Loucy (cell line): ENCODE data around the gene ARFGEF3.

ENCODE experiments used
- H2AFZ ChIP-seq: fragments of 200-600 bp; sonication (generic); 2 replicates; pipeline ENCODE4 v1.6.0; 2016; ENCODE audit warnings: antibody characterized with exemption, mild to moderate bottlenecking, low read length, moderate library complexity
- H3F3A ChIP-seq: fragments of 200-600 bp; 2 replicates; pipeline ENCODE4 v1.6.0; 2016; ENCODE audit warnings: antibody characterized with exemption, low read depth, mild to moderate bottlenecking
- H3K27me3 ChIP-seq: fragments of 200-600 bp; sonication (generic); 2 replicates; pipeline ENCODE4 v1.6.1; 2014; ENCODE audit warnings: low read length, mild to moderate bottlenecking; ENCODE audit not compliant: insufficient read depth, poor library complexity, severe bottlenecking
- H3K36me3 ChIP-seq: fragments of 200-600 bp; sonication (generic); 2 replicates; pipeline ENCODE4 v1.6.1; 2016; ENCODE audit warnings: low read length; ENCODE audit not compliant: insufficient read depth
- H3K4me1 ChIP-seq: fragments of 200-600 bp; sonication (generic); 2 replicates; pipeline ENCODE4 v1.5.1; 2014; ENCODE audit warnings: low read length, mild to moderate bottlenecking; ENCODE audit not compliant: insufficient read depth, poor library complexity, severe bottlenecking
- H3K4me2 ChIP-seq: fragments of 200-600 bp; sonication (generic); 2 replicates; pipeline ENCODE4 v1.6.0; 2014; ENCODE audit warnings: antibody characterized with exemption, low read length, low read depth, mild to moderate bottlenecking; ENCODE audit not compliant: poor library complexity, severe bottlenecking
- H3K4me3 ChIP-seq: fragments of 200-600 bp; sonication (generic); 2 replicates; pipeline ENCODE4 v1.5.1; 2014; ENCODE audit warnings: low read length, mild to moderate bottlenecking, mixed read lengths; ENCODE audit not compliant: poor library complexity, severe bottlenecking
- H3K79me2 ChIP-seq: fragments of 200-600 bp; sonication (generic); 2 replicates; pipeline ENCODE4 v1.6.1; 2014; ENCODE audit warnings: low read length; ENCODE audit not compliant: insufficient read depth
- H3K9ac ChIP-seq: fragments of 200-600 bp; sonication (generic); 2 replicates; pipeline ENCODE4 v1.6.0; 2014; ENCODE audit warnings: mild to moderate bottlenecking, low read depth, low read length, moderate library complexity; ENCODE audit not compliant: poor library complexity, severe bottlenecking
- H3K9me2 ChIP-seq: fragments of 200-600 bp; sonication (generic); replicated peaks from 2 replicates; pipeline ENCODE4 v1.6.1; 2016; ENCODE audit warnings: low read depth, low read length, mixed read lengths
- H3K9me3 ChIP-seq: fragments of 200-600 bp; sonication (generic); 2 replicates; pipeline ENCODE4 v1.6.1; 2014; ENCODE audit warnings: mild to moderate bottlenecking, antibody characterized with exemption, low read length, low read depth; ENCODE audit not compliant: insufficient read depth
- H4K20me1 ChIP-seq: fragments of 200-600 bp; sonication (generic); 2 replicates; pipeline ENCODE4 v1.6.0; 2014; ENCODE audit warnings: antibody characterized with exemption, low read length, mild to moderate bottlenecking; ENCODE audit not compliant: insufficient read depth, poor library complexity, severe bottlenecking
- EZH2phosphoT487 ChIP-seq: fragments of 200-600 bp; IDR thresholded peaks from 2 replicates; pipeline ENCODE4 v1.6.1; 2018; ENCODE audit warnings: antibody characterized with exemption, mild to moderate bottlenecking, moderate library complexity, borderline replicate concordance
- TF ChIP-seq, protein P1 (sequence below): fragments of 200-600 bp; sonication (generic); conservative IDR thresholded peaks from 2 replicates; pipeline ENCODE4 v1.5.1; 2014; ENCODE audit warnings: mild to moderate bottlenecking, antibody characterized with exemption, low read length

ARFGEF3 gene

DNA sequence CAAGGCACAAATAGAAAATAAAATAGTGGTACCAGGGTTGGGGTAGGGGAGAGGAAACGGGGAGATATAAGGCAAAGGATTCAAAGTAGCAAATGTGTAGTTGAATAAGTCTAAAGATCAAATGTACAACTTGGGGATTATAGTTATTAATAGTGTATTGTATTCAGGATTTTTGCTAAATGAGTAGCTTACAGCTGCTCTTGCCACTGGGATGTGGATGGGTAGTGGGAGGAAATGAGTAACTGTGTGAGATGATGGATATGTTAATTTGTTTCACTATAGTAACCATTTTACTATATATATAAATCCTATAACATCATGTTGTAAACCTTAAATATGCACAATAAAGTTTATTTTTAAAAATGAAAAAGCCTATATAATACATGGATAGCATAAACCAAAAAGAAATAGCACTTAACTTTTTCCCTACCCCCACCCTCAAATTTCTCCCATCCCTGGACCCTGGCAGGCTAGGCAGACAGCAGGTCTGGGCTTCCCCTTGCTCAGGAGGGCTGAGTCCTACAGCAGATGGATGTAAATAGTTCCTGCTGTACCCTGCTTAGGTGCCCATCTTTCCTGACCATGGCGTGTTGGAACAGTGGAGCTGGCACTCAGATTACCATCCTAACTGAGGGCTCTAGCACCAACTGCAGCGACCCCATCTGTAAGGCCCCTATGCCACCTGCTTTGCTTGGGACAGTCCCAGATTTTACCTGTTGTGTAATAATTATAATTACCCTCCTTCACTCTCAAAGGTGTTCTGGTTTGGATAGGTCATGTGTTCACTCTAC is 85.1 kb downstream of the ARFGEF3 start:
- TF ChIP-seq, protein P1, sequence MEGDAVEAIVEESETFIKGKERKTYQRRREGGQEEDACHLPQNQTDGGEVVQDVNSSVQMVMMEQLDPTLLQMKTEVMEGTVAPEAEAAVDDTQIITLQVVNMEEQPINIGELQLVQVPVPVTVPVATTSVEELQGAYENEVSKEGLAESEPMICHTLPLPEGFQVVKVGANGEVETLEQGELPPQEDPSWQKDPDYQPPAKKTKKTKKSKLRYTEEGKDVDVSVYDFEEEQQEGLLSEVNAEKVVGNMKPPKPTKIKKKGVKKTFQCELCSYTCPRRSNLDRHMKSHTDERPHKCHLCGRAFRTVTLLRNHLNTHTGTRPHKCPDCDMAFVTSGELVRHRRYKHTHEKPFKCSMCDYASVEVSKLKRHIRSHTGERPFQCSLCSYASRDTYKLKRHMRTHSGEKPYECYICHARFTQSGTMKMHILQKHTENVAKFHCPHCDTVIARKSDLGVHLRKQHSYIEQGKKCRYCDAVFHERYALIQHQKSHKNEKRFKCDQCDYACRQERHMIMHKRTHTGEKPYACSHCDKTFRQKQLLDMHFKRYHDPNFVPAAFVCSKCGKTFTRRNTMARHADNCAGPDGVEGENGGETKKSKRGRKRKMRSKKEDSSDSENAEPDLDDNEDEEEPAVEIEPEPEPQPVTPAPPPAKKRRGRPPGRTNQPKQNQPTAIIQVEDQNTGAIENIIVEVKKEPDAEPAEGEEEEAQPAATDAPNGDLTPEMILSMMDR = no peak
- no peak for TF ChIP-seq EZH2phosphoT487
- Histone ChIP-seq H3F3A (no peaks in the 10 kb centered on the region), H3K4me2 (no peak overlapping the region), H4K20me1 (no peaks in the 10 kb centered on the region), H3K4me1 (no peaks in the 10 kb centered on the region), H3K79me2 (no peaks in the 10 kb centered on the region), H2AFZ (no peak overlapping the region), H3K9me3 (no peaks in the 10 kb centered on the region), H3K27me3 (no peaks in the 10 kb centered on the region), H3K4me3 (no peak overlapping the region), H3K36me3 (no peaks in the 10 kb centered on the region), H3K9ac (no peak overlapping the region), H3K9me2 (no peaks in the 10 kb centered on the region)

DNA sequence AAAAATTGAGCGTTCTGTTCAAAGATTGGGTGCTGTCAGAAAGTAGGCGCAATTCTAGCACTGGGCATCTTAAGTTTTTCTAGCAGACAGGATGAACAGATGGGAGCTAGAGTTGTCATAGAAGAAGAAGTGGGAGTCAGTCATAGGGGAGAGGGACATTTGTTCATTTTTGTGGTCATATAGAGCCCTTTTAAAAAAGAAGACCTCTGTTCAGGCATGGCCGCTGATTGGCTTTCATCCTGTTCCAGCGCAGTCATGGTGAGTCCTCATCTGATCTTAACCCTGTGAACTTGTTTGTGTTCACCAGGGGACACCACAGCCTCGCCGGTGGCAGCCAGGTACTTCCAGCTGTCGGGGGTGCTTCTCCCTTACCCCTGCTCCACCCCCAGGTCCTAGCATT is 86.3 kb downstream of the ARFGEF3 start:
- no peak overlapping the region for H3K4me2 ChIP-seq
- H3F3A ChIP-seq = no peaks in the 10 kb centered on the region
- no peaks in the 10 kb centered on the region for H3K27me3 ChIP-seq
- H3K4me1 ChIP-seq = no peaks in the 10 kb centered on the region
- no peak overlapping the region for H3K9ac ChIP-seq
- H3K79me2 ChIP-seq = no peaks in the 10 kb centered on the region
- no peak overlapping the region for H3K4me3 ChIP-seq
- H3K9me2 ChIP-seq = no peaks in the 10 kb centered on the region
- TF ChIP-seq, protein P1 = no peak
- TF ChIP-seq EZH2phosphoT487 = no peak
- H3K36me3 ChIP-seq = no peaks in the 10 kb centered on the region
- no peak overlapping the region for H2AFZ ChIP-seq
- no peaks in the 10 kb centered on the region for H4K20me1 ChIP-seq
- H3K9me3 ChIP-seq = no peaks in the 10 kb centered on the region

DNA sequence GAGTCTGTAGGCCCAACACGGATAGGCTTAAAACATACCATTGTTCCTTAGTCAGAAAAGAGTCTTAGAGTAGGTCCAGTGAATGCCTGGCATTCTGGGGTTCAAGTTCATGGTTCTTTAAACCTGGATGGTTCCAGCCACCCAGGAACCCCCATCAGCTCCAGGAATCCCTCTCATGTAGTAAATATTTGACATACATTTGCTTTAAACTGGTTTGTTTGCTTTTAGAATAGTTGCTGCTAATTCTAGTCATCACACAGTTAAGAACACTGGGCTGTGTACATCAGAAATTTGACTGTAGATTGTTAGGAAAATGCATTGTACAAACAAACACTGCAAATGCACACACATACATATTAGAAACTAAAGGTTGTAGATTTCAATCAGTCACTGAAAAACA is 87.1 kb downstream of the ARFGEF3 start:
- Histone ChIP-seq H3F3A (no peaks in the 10 kb centered on the region), H3K27me3 (no peaks in the 10 kb centered on the region), H2AFZ (no peak overlapping the region), H3K4me3 (no peak overlapping the region), H3K36me3 (no peaks in the 10 kb centered on the region), H3K9me2 (no peaks in the 10 kb centered on the region), H3K9me3 (no peaks in the 10 kb centered on the region), H3K79me2 (no peaks in the 10 kb centered on the region), H3K9ac (no peak overlapping the region), H4K20me1 (no peaks in the 10 kb centered on the region), H3K4me1 (no peaks in the 10 kb centered on the region), H3K4me2 (no peak overlapping the region)
- TF ChIP-seq EZH2phosphoT487 = no peak
- TF ChIP-seq, protein P1 = no peak
